Fibroblast of skin of scalp (primary cell): ENCODE results near the gene AEBP2.

Source experiments
- DNase-seq: peaks from one replicate; pipeline ENCODE4 v3.0.0-alpha.2; 2013

AEBP2 gene

DNA sequence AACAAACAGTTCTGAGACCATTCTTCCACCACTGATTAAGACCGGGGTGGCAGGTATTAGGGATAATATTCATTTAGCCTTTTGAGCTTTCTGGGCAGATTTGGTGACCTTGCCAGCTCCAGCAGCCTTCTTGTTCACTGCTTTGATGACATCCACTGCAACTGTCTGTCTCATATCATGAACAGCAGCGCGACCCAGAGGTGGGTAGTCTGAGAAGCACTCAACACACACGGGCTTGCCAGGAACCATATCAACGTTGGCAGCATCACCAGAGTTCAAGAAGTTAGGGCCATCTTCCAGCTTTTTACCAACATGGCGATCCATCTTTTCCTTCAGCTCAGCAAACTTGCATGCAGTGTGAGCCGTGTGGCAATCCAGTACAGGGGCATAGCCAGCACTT is 16.9 kb downstream of the AEBP2 start:
- DNase-seq: no peak

- no peak for DNase-seq
Measured at GRCh38 chr12:19457561-19457960, 18.3 kb downstream of the AEBP2 start.

DNA sequence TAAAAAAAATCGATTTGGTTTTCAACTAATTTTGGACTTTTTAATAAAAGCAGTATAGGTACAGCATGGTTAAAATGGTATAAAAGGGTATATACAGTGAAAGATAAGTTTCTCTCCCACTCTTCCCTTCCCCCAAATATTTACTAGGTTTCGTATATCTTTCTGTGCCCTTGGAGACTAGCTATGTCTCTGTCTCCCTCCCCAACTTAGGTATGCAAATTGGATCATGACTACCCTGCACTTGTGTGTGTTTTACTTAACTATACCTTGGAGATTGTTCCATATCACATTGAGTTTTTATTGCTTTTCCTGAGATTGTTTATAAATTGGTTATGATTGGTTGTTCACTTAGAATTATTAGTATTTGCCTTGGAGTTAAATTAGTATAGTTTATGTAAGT is 19.4 kb downstream of the AEBP2 start:
- no peak for DNase-seq

- no peak for DNase-seq
Measured at GRCh38 chr12:19461999-19462398, 22.7 kb downstream of the AEBP2 start.

- no peak for DNase-seq
Measured at GRCh38 chr12:19462406-19462805, 23.1 kb downstream of the AEBP2 start.

DNA sequence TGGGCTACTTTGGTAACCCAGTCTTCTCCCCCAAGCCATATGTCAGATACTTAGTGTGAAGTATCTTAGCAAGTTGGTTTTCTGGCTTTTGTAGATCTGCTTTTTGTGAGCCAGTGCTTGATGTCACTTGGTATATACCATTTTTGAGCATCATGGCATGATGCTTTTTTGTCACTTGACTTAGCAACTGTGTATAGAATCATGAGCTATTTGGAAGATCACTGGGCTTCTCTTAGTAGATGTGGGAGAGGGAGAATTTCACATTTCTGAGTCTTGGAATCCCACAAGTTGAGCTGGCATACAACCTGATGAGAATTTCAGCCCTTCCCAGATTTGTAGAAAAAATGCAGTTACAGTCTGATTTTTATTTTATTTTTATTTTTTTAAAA is 24.9 kb downstream of the AEBP2 start:
- no peak for DNase-seq

- no peak for DNase-seq
Measured at GRCh38 chr12:19465711-19466110, 26.4 kb downstream of the AEBP2 start.

DNA sequence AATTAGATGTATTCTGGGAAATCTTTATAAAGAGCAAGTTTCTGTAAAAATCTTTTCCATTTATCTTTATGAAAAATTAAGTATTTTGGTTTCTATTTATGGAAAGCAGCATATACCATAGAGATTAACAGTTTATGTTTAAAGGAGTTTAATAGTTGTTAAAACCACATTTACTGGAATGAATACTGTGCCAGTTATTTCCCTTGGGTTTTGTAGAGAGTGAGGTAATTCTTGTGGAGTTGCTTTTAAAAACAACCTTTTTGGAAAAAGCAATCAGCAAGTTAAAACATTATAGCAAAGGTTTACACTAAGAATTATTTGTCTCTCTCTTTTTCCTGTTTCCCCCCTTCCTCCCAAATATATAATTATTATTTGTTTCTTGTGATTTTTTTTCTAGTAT is 34.9 kb downstream of the AEBP2 start:
- peak; percentile 63 for DNase-seq

- peak; percentile 19 for DNase-seq
Measured at GRCh38 chr12:19475884-19476505, 36.7 kb downstream of the AEBP2 start.

- DNase-seq: no peak
Measured at GRCh38 chr12:19477071-19477470, 37.8 kb downstream of the AEBP2 start.

GRCh38 chr12:19480459-19480858 is 41.2 kb downstream of the AEBP2 start:
- no peak for DNase-seq

DNA sequence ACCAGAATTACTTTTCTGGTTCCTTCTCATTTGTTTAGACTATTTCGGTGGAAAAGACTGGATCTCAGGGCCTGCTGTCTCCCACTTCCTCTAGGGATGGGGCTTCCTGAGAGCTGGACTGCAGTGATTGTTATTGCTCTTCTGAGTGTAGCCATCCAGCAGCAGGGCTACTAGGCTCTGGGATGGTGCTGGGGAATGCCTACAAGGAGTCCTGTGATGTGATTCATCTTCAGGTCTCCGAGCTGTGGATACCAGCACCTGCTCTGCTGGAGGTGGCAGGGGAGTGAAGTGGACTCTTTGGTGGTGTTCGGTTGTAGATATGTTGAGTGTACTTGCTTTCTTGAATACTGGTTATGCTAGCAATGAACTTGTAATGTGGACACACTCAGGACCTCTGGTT is 42.7 kb downstream of the AEBP2 start:
- no peak for DNase-seq

- no peak for DNase-seq
Measured at GRCh38 chr12:19482551-19483109, 43.3 kb downstream of the AEBP2 start.

GRCh38 chr12:19483727-19484126 is 44.4 kb downstream of the AEBP2 start:
- no peak for DNase-seq

DNA sequence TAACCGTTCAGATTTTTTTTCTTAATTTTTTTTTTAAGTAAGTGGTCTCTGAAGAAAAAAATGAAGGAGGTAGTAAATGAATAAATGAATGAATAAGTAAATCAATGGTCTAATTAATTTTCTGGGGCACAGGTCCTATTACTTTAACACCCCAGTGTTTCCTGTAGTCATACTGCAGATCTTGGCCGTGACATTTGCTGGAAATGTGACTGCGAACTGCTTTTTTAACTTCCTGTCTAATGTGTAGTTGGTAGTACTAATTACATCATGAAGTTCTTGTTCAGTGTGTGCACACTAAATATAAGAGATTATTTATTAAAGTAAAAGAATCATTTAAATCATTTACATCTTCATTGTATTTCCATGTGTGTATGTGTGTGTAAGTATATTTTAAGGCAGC is 45.4 kb downstream of the AEBP2 start:
- no peak for DNase-seq

- DNase-seq: no peak
Measured at GRCh38 chr12:19485240-19485639, 45.9 kb downstream of the AEBP2 start.

GRCh38 chr12:19489168-19489567 is 49.9 kb downstream of the AEBP2 start:
- no peak for DNase-seq

GRCh38 chr12:19490908-19491307 is 51.6 kb downstream of the AEBP2 start:
- DNase-seq: no peak

GRCh38 chr12:19491863-19492262 is 52.6 kb downstream of the AEBP2 start:
- no peak for DNase-seq

- no peak for DNase-seq
Measured at GRCh38 chr12:19496219-19496878, 57.1 kb downstream of the AEBP2 start.

- DNase-seq: no peak
Measured at GRCh38 chr12:19498099-19498498, 58.8 kb downstream of the AEBP2 start.

GRCh38 chr12:19499030-19499429 is 59.7 kb downstream of the AEBP2 start:
- DNase-seq: no peak

GRCh38 chr12:19506497-19506896 is 67.2 kb downstream of the AEBP2 start:
- DNase-seq: no peak

DNA sequence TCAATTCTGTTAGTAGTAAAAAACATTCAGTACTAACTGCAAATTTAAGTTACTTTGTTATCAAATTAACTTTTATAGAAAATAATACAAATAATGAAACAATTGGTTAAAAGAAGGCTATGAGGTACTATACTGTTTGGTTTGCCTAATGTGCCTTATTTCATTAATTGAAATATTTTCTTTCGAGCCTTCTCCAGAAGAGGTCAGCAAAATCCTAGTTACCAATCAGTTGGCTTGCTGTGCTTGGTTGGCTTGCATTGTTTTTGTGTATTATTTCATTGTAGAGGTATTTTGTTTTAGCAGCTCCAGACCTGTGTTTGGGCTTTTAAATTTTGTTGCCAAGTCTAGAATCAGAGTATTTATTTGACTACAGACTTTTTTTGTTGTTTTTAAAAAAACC is 68.5 kb downstream of the AEBP2 start:
- peak; percentile 40 for DNase-seq
